Colon (tissue), 2 donors: ENCODE measurements around the gene ANKRD12.
A peak's percentile ranks its signal among the peaks of the same experiment; 100 is the strongest.

Source experiments
- FAIRE-seq: peaks from 2 replicates; lab custom pipeline; 2012; peaks lifted over from hg19 to GRCh38; lab: Jason Lieb, UNC
- donor health status: control.
- donor health status: control.

The ANKRD12 gene

GRCh38 chr18:9106800-9107584 lies 29.6 kb upstream of the ANKRD12 start:
- FAIRE-seq = no peak

- FAIRE-seq = no peak
These were observed 27.7 kb upstream of the ANKRD12 start for GRCh38 chr18:9108911-9109310.

- FAIRE-seq = no peak
These were observed 27.1 kb upstream of the ANKRD12 start for GRCh38 chr18:9109523-9109922.

- no peak for FAIRE-seq
These were observed 23.0 kb upstream of the ANKRD12 start for GRCh38 chr18:9113468-9114149.

DNA sequence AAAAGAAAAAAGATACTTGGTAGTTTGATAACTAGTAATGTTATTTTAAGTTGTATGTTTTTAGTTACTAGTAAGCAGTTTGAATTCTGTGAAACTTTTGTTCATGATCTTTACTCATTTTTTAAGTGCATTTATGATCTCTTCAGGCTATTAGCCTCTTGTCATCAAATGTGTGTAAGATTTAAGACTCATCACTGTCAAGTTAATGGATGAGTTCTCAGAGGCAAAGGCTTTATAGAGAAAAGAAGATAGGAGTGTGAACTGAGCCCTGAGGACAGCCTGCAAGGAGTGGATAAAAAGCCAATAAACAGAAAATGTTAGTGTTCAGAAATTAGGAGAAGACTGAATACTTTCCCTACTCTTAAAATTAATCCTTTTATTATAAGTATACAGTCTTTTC lies 20.6 kb upstream of the ANKRD12 start:
- no peak for FAIRE-seq

GRCh38 chr18:9117980-9118841 lies 18.4 kb upstream of the ANKRD12 start:
- FAIRE-seq = no peak

DNA sequence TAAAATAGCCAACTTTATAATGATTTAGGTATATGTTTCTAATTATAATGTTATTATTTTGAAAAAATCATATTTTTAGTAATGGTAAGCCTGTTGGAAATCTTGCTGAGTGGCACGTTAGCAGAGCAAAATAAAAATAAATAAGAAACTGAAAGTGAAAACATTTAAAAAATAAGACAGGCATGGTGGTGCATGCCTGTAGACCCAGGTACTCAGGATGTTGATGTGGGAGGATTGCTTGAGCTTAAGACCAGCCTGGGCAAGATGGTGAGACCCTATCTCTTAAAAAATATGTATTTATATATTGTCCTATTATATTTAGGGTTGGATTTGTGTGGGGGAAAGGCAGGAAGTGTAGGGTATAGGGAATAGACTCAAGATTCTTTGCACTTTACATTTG lies 15.8 kb upstream of the ANKRD12 start:
- peak; percentile 69 for FAIRE-seq

DNA sequence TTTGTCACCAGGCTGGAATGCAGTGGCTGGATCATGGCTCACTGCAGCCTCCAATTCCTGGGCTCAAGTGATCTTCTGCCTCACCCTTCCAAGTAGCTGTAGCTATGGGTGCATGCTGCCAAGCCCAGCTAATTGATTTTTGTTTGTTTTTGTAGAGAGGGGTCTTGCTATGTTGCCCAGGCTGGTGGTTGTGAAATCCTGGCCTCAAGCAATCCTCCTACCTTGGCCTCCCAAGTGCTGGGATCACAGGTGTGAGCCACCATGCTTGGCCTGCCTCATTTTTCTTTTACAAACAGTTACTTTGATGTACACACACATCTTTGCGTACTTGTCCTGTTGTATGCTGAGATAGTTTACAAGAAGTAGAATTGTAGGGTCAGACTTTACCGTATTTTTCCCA lies 13.1 kb upstream of the ANKRD12 start:
- FAIRE-seq = no peak

- peak; percentile 24 for FAIRE-seq
These were observed 11.8 kb upstream of the ANKRD12 start for GRCh38 chr18:9124824-9125223.

GRCh38 chr18:9126337-9126736 lies 10.2 kb upstream of the ANKRD12 start:
- FAIRE-seq = no peak

GRCh38 chr18:9130195-9130594 lies 6.4 kb upstream of the ANKRD12 start:
- FAIRE-seq = no peak

DNA sequence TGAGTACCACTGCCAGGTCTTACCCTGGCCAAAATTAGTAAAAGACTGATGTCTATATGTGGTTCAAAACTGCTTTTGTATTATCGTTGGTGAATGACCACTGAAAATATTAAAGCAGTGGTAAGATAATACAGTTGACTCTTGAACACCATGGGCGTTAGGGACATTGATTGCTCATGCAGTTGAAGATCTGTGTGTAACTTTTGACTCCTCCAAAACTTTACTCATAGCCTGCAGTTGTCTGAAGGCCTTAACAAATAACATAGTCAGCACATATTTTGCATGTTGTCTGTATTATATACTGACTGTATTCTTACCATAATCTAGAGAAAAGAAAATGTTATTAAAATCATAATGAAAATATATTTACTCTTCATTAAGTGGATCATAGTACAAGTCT lies 5.8 kb upstream of the ANKRD12 start:
- FAIRE-seq = no peak

GRCh38 chr18:9132628-9133027 lies 4.0 kb upstream of the ANKRD12 start:
- no peak for FAIRE-seq

- FAIRE-seq = no peak
These were observed 3.4 kb upstream of the ANKRD12 start for GRCh38 chr18:9133225-9133624.

- no peak for FAIRE-seq
These were observed 1.3 kb upstream of the ANKRD12 start for GRCh38 chr18:9135081-9135911.

- no peak for FAIRE-seq
These were observed 668 bp upstream of the ANKRD12 start for GRCh38 chr18:9135912-9136314.

- FAIRE-seq = no peak
These were observed 836 bp downstream of the ANKRD12 start for GRCh38 chr18:9137168-9138066.

DNA sequence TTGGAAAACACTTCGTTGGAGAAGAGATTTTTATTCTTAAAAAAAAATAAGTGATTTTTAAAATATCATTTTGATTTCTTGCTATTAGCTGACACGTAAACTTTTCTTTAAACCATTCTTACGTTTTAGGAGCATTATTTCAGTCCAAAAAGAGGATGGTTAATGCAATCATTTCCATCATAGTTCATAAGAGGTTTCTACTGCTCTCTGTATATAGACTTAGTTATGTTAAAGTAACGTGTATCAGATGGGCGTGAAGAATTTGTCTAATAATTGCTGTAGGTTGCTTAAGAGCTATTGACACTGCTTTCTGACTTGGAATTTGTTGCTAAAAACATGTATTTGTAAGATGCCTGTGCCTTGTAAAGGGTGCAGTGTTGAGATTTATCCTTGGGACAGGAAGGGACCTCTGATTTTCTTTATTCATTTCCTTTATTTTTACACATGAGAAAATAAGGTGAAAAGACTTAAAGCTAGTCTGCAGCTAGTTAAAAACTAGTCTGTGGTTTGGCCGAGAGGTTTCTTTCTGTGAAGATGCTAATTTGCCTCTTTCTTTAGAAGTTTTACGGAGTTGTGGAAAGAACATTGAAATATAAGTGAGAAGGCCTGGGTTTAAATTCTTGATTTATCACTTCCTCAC lies 2.9 kb downstream of the ANKRD12 start:
- no peak for FAIRE-seq

- no peak for FAIRE-seq
These were observed 3.8 kb downstream of the ANKRD12 start for GRCh38 chr18:9140381-9140780.

DNA sequence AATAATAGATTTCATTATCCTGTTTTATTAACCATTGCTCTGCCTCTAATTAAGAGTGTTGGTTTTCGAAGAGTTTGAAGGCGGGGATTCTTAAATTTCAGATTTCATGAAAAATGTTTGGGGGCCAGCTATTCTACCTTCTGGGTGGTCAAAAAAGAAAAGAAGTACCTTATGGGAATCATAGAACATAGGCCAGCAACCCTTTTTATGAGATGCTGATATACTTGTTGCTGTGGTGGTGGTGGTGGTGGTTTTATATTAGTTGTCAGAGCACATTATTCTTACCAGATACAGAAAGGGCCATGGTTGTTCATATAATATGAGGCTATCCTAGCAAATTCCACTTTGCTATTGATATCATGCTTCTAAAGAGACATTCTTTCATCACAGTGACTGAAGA lies 4.4 kb downstream of the ANKRD12 start:
- FAIRE-seq = no peak
